CD4-positive, alpha-beta T cell treated with Interferon alpha-2 for 1 hour (primary cell): ENCODE measurements around the gene SEC61A2.
A peak's percentile ranks its signal among the peaks of the same experiment; 100 is the strongest.

Experiments used
- DNase-seq, 2 donors: peaks; one replicate each; pipeline ENCODE4 v3.0.0-alpha.2; 2020 to 2022

The SEC61A2 gene

GRCh38 chr10:12200850-12201249, 71.4 kb downstream of the SEC61A2 start:
- no peak for DNase-seq

- no peak for DNase-seq
These were observed 72.1 kb downstream of the SEC61A2 start for GRCh38 chr10:12201543-12201942.

GRCh38 chr10:12202226-12202625, 72.7 kb downstream of the SEC61A2 start:
- DNase-seq, result no peak

- no peak for DNase-seq
These were observed 75.6 kb downstream of the SEC61A2 start for GRCh38 chr10:12205082-12205481.

- no peak for DNase-seq
These were observed 77.6 kb downstream of the SEC61A2 start for GRCh38 chr10:12207114-12207513.

GRCh38 chr10:12208460-12208859, 79.0 kb downstream of the SEC61A2 start:
- no peak for DNase-seq

- no peak for DNase-seq
These were observed 83.0 kb downstream of the SEC61A2 start for GRCh38 chr10:12212454-12212853.

- DNase-seq, result no peak
These were observed 84.1 kb downstream of the SEC61A2 start for GRCh38 chr10:12213621-12214020.

GRCh38 chr10:12214093-12214492, 84.6 kb downstream of the SEC61A2 start:
- DNase-seq, result no peak

GRCh38 chr10:12214763-12215218, 85.3 kb downstream of the SEC61A2 start:
- peak; percentile 30 to 60 for DNase-seq
